ENCODE results near the gene KLHL26.

The KLHL26 gene

GRCh38 chr19:18698321-18699167, 61.7 kb downstream of the KLHL26 start:
- DNase-seq = no peak

- no peak for DNase-seq
Measured at GRCh38 chr19:18699403-18700054, 62.7 kb downstream of the KLHL26 start.

- peak; percentile 43 for DNase-seq
Measured at GRCh38 chr19:18700501-18701249, 63.8 kb downstream of the KLHL26 start.

GRCh38 chr19:18701250-18701608, 64.4 kb downstream of the KLHL26 start:
- no peak for DNase-seq

- DNase-seq = no peak
Measured at GRCh38 chr19:18704054-18704453, 67.2 kb downstream of the KLHL26 start.

GRCh38 chr19:18704971-18705370, 68.1 kb downstream of the KLHL26 start:
- DNase-seq = no peak

- DNase-seq = no peak
Measured at GRCh38 chr19:18708452-18709231, 71.8 kb downstream of the KLHL26 start.

- no peak for DNase-seq
Measured at GRCh38 chr19:18709546-18709945, 72.7 kb downstream of the KLHL26 start.

- DNase-seq = no peak
Measured at GRCh38 chr19:18710186-18710585, 73.4 kb downstream of the KLHL26 start.

GRCh38 chr19:18710996-18711751, 74.3 kb downstream of the KLHL26 start:
- DNase-seq = peak; percentile 64

- no peak for DNase-seq
Measured at GRCh38 chr19:18711893-18712292, 75.1 kb downstream of the KLHL26 start.

- DNase-seq = peak; percentile 51
Measured at GRCh38 chr19:18712981-18713380, 76.2 kb downstream of the KLHL26 start.

- no peak for DNase-seq
Measured at GRCh38 chr19:18713550-18714117, 76.8 kb downstream of the KLHL26 start.

- DNase-seq = no peak
Measured at GRCh38 chr19:18715416-18715815, 78.6 kb downstream of the KLHL26 start.

- DNase-seq = no peak
Measured at GRCh38 chr19:18716857-18717256, 80.0 kb downstream of the KLHL26 start.

GRCh38 chr19:18717601-18718000, 80.8 kb downstream of the KLHL26 start:
- DNase-seq = no peak

GRCh38 chr19:18718015-18718526, 81.2 kb downstream of the KLHL26 start:
- DNase-seq = no peak

GRCh38 chr19:18718846-18719458, 82.1 kb downstream of the KLHL26 start:
- no peak for DNase-seq

GRCh38 chr19:18719541-18719940, 82.7 kb downstream of the KLHL26 start:
- DNase-seq = no peak

All from fibroblast of upper back skin (primary cell).